HG03135 (cell line): ENCODE results near the gene SOCS3.

Experiments
- ATAC-seq: cut with Tn5 transposase; IDR thresholded peaks from one replicate; pipeline ENCODE4 v1.9.1; 2021; ENCODE audit warnings: mild to moderate bottlenecking, moderate library complexity; ENCODE audit not compliant: unreplicated experiment

The SOCS3 gene, protein sequence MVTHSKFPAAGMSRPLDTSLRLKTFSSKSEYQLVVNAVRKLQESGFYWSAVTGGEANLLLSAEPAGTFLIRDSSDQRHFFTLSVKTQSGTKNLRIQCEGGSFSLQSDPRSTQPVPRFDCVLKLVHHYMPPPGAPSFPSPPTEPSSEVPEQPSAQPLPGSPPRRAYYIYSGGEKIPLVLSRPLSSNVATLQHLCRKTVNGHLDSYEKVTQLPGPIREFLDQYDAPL

DNA sequence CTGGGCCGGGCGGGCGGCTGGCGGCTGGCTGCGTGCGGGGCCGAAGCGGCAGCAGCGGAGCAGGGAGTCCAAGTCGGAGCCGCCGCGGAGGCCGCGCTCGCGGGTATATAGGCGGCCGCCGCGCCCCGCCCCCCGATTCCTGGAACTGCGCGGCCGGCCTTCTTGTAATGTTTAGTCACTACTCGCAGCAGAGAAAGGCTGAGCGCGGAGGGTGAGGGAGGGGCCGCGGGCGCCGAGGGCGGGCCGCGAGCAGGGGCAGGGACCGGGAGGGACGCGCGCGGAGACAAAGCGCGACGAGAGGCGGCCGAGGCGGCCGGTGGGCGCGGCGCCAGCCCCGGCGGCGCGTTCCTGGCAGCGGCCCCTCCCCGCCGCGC, at the start of gene SOCS3:
Gene SOCS3 (minus strand): TSS at position 81 of the 374 bp plus-strand sequence. CDS start 982 bp downstream, outside the sequence.
- peak; percentile 38 for ATAC-seq

DNA sequence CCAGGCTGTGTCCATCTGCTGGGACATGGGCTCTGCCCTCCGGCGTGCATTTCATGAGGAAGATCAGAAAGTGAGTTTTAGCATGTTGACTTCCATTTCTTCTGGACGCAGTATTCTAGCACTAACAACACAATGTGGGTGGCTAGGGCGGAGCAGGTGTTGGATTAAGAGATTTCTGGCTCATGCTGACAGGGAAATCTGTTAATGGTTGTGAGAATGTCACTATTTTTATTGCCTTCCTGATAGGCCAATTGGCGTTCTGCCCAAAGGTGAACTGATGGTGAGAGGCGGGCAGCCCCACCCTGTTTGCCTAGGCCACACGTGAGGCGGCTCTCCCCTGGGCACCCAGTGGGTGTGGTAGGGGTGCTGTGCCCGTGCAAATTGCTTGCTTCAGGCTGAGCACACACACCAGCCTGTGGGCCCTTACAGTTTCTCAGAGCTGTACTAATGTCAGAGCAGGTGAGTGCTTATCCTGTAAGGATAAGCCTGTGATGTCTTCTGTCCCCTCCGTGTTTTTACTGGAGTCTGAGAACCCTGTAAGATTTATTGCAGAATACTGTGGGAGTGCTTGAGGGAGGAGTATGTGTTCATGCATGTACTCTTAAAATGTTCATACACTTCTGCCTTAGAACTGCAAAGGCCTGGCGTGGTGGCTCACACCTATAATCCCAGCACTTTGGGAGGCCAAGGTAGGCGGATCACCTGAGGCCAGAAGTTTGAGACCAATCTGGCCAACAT, 49.5 kb upstream of the SOCS3 start:
- ATAC-seq, result no peak

DNA sequence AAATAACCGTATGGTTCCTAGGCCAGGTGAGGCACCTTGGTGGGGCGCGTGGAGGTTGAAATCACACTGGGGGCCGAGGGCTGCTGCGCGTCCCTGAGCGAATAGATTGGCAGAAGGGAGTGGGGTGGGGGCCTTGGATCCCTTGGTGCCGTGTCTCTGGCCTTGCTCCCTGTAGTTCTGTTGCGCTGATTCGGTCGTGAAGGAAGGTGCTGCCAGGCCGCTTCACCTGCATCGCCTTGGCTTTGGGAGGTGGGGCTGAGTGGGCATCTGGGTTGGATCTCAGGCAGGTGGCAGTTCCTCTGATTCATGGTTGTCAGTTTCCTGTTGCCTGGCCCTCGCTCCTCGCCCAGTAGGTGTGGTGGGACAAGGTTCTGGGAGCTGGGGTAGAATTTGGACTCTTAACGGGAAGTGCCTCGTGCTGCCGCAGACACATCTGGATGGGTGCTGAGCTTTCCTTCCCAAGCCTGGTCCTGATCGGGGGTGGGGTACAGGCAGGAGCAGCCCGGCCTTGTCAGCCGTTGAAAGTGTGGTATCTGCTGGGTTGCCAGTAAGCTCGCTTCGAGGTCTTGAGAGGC, 48.7 kb upstream of the SOCS3 start:
- ATAC-seq, result no peak

DNA sequence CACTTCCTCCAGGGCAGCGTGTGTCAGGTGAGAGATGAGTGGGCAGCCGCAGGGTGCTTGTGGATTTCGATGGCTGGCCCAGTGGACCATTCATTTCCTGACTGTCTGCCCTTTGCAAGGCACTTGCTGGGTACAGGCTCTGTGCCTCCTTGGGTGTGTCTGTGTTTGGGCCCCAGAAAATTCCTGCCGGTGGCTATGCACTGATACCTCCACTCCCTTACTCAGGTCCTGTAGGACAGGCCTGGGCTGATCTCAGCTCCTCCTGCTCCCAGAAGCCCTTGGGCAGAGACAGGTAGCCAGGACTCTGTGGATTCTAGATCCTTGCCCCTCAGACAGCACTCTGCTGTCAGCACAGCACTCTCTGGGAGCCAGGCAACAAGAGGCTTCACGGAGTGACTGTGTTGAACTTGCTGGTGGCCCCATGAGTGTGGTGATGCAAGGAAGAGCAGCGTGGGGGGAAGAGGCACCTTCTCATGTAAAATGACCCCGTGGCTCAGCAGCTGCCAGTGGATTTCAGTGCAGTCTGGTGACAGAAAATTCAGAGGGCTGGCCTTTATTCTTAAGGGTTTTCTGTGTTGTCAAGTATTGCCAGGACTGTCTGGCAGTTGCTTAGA, 47.6 kb upstream of the SOCS3 start:
- ATAC-seq, result no peak

DNA sequence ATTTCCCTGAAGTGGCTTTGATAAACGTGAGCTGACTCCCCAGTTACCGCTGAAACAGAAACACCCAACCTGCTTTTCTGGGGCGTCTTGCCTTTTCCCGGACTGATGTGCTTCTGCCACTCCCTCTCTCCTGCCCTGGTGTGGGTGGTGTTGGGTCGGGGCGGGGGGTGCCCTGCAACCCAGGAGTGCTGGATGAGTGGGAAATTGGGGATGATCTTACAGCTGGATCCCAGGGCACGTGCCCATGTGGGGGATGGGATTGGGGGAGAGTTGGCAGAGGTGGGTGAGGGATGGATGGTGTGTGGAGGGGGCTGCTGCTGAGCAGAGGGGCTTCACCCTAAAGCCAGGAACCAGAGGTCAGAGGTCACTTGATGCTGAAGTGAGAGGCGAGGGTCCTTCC, 47.0 kb upstream of the SOCS3 start:
- no peak for ATAC-seq

DNA sequence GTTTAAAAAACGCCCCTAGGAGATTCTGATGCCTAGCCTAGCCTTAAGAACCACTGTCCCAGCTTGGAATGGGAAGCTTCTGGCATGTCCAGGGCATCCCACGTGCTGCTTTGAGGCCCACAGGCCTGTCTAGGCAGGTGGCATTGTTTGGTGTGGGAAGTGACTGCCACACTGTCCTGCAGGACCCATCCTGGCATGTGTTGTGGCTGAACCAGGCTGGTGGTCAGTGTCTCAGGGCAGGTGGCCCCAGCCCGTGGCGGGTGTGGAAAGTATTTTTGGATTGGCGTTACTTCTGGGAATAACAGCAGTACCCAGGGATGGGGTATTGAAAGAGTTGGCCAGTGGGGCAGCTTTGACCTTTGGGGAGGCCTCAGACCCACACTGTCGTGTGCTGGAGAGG, 46.5 kb upstream of the SOCS3 start:
- ATAC-seq, result no peak

DNA sequence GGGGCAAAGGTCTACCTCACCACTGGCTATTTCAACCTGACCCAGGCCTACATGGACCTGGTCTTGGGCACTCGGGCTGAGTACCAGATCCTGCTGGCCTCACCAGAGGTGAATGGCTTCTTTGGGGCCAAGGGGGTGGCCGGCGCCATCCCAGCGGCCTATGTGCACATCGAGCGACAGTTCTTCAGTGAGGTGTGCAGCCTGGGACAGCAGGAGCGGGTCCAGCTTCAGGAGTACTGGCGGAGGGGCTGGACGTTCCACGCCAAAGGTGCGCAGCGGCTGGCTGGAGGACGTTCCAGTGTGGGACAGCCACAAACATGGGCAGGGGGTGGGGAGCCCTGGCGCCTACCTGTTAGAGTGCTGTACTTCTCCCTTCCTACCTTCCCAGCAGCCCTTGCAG, 43.9 kb upstream of the SOCS3 start:
- ATAC-seq, result no peak

DNA sequence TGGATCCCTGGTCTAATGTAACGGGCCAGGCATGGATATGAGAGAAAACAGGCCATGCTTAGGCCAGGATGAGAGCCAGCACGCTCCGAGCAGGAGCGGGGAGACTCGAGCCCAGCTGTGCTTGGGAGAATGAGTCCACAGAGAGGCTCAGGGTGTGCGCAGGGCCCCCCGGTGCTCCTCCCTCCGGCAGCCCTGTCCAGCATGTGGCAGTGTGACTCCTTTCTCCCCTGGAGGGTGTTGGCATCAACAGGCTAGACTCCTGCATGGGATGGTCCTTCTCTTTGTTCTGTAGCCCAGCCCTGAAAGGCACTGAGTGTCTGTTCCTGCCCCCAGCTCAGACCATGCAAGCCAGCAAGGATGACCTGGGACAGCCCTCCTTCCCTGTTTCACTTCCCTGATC, 42.0 kb upstream of the SOCS3 start:
- no peak for ATAC-seq

DNA sequence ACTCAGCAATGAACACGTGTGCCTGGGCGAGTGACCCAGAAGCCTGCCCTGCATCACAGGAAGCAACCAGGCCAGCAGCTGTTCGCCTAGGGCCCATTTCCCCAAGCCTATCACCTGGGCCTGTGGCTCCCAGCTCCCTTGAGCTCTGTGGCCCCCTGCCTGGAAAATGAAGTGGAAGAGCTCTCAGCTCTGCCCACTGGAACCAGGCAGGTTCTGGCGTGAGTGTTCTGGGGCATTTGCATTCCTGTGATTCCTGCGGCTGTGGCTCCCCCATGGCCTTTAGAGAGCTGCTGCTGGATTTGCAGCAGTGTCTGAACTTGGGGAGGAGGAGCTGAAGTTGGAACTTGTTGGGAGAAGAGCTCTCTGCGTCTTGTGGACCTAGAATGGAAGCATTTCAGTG, 41.4 kb upstream of the SOCS3 start:
- ATAC-seq, result no peak

DNA sequence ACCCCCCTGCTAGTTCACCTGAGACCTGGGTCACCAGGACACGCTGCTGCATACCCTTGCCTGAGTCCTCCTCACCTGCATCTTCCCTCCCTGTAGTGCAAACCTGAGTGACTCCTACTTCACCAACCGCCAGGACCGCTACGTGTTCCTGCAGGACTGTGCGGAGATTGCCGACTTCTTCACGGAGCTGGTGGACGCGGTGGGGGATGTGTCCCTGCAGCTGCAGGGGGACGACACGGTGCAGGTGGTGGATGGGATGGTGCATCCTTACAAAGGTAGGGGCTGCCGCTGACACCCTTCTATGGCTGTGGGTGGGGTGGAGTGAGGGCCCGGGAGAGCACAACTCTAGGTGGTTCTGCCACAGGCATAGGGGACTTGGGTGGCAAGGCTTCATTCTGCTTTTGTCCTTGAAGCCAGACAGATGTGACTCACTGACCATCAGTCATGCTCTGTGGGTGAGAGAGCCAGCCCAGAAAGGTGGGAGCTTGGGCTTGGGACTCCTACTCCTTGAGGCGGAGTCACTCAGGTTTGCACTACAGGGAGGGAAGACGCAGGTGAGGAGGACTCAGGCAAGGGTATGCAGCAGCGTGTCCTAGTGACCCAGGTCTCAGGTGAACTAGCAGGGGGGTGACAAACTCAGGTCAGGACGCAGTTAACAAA, 40.8 kb upstream of the SOCS3 start:
- ATAC-seq, result no peak

DNA sequence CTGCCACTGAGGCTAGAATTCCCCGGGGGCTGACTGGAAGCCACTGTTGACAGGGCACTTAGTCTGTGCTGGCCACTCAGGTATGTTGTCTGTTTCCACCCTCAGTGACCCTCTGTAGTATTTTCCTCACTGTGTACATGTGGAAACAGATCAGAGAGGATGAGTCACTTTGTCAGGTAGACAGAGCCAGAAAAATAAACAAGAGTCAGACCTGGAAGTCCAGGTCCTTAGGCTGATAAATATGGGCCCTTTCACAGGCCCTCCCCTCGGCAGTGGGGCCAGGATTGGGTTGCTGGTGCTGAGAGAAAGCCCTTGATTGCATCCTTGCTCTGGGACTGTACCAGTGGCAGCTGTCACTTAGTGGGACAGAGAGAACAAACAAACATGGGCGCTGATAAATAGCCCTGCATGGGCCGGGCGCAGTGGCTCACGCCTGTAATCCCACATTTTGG, 39.8 kb upstream of the SOCS3 start:
- no peak for ATAC-seq

DNA sequence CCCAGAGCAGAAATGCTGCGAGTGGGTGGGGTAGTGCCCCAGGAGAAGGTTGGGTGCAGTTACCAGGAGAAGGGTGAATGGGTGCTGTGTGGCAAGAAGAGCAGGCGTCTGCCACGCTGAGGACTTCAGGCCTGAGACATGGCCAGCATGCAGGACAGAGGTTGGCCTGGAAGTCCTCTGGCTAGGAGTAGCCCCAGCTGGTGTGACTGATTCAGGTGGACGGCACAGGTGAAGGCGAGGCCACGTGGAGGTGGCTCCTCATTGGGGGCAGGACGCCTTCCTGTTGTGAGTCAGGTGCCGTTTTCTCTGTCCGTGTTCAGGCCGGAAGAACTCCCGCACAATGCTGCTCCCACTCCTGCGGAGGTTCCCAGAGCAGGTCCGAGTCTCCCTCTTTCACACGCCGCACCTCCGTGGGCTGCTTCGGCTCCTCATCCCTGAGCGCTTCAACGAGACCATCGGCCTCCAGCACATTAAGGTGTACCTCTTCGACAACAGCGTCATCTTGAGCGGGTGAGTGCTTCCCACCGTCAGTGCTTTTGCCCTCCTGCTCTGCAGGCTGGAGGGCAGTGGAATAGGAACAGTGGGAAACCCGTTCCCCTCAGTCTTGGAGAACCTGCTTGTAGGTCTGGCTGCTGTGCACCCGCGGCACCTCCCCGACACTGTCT, 39.3 kb upstream of the SOCS3 start:
- no peak for ATAC-seq

DNA sequence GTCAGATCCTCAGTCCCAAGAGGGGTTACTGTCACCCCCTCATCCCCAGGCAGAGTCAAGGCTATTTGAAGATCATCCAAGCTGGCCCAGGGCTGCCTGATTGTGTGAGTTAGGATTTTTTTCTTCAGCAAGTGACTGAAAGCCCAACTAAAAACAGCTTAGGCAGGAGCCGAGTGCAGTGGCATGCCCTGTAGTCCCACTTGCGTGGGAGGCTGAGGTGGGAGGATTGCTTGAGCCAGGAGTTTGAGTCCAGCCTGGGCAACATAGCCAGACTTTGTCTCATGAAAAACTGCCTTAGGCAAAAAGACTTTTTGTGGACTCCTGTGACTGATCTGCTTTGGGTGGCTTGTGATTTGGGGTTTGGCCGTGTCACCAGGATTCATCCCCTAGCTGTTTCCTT, 38.5 kb upstream of the SOCS3 start:
- no peak for ATAC-seq

DNA sequence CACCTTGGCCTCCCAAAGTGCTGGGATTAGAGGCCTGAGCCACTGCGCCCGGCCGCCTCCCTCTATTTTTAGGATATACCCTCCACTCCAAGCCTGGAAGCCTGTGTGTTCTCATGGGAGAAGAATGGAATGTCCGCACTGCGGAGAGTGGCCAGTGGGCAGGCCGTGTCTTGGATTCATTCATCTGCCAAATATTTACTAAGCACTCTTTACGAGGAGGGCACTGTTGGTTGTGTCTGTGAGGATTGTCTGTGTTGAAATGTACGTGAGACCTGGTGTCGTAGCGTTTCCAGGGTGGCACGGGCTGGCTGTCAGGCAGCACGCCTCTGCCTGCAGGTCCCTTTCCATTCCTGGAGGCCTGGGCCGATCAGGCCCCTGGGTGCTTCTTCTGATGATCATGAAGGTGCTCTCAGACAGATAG, 37.8 kb upstream of the SOCS3 start:
- ATAC-seq, result no peak

DNA sequence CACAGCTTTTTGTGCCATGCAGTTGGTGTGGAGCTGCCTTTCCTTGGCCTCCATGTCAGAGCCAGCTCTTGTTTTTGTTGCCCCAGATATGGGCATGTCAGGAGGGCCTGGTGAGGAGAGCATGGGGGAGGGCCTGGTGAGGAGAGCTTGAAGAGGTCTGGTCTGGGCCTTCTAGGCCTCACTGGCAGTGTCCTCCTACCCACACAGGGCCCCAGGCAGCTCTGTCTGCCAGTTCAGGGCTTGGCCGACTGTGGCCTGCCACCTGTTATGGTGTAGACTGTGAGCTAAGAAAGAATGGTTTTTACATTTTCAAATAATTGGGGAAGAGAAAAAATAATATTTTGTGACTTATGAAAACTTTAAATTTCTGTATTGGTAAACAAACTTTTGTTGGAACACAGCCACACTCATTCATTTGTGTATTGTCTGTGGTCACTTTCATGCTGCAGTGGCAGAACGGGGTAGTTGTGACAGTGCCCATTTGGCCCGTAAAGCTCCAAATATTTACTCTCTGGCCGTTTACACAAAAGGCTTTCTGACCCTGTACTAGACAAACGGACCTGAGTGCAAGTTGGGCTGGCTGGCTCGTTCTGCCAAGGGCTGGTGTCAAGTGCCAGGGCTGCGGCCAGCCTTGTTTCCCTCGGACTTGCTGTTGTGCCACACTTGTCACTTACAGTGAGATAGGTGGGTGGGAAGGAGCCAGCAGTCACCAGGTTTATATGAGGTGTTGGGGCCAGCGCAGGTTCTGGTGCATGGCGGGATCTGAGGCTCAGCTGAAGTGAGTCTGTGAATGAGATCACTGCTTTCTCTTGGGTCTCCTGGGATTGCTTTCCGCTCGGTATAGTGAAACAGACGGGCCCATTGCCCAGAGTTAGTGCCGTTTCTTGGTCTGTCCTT, 36.8 kb upstream of the SOCS3 start:
- no peak for ATAC-seq

DNA sequence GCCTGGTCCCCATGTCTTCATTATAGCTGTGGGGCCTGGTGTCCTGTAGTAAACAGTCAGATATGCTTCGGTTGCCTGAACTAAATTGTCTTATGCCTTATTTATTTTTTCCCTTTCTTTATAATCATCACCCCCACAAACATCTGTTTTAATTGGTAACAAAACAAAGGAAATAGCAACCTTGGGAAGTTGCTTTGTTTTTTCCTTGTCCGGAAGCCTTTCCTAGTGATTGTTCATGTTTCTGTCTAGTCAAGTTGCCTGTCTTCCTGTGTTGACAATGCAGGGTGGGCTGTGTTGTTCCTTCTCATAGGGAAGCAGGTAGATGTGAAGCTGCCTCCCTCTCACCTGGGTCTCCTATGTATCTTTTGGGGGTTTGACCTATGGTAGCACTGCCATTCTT, 35.3 kb upstream of the SOCS3 start:
- no peak for ATAC-seq

DNA sequence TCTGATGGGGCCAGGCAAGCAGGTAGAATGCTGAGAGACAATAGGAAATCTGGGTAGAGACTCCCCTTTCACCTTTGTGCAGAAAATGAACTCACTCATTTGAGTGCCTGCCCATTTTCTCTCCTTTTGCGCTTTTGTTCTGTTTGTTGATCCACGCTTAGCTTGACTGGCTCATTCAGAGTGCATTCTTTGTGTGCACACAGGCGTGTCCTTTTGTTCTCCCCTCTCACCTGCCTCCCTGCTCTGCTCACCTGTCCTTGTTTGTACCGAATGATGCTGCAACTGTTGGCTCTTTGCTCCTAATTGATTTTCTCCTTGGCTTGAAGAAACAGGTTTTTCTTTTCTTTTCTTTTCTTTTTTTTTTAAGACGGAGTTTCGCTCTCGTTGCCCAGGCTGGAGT, 34.3 kb upstream of the SOCS3 start:
- no peak for ATAC-seq

DNA sequence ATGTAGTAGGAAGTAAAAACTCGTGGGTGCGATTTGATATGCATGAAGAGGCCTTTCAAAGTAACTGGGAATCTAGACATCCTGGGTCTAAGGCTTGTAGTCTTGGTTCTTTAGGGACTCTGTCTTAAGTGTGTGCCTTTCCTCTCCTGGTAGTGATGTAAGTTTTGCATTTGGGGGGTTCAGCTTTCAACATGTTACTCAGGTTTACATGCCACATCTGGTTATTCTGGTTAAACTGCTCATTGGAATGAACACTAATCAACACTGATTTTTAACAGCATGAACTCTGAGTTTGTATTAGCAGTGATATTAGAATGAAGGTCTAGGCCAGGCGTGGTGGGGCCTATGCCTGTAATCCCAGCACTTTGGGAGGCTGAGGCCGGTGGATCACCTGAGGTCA, 33.7 kb upstream of the SOCS3 start:
- no peak for ATAC-seq

DNA sequence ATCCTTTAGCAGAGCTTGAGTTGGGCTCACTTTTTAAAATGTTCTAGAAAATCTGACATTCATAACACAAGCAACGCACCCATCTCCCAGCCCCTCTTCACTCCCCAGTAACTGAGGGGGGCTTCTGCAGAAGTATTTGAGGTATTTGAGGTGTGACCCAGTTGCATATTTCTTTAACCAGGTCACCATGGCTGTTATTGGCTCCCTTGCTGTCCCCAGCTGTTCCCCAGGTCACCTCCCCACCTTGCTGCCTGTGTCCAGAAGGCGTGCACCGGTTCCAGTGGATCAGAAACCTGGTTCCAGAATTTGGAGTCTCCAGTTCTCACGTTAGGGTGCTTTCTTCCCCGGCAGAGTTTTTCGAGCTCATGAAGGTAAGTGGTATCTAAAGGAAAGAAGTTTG, 32.4 kb upstream of the SOCS3 start:
- ATAC-seq, result no peak

DNA sequence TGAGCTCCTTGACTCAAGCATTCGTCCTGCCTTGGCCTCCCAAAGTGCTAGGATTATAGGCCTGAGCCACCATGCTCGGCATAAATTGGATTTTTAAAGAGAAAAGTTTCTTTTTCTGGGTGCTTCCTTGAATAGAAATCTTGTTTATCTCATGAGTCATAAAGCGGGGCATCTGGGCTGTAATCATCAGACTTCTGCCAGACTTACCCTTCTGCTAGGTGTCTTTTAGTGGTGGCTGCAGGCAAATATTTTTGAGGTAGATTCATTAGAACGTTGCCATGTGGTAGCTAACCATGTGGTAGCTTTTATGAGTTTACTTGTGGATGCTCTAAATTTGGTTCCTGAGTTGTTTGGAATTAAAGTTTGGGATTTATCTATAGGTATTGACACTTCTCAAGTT, 32.0 kb upstream of the SOCS3 start:
- ATAC-seq, result no peak
